ENCODE data around the gene RFX4. TPM values are rescaled to one million over a fixed set of nuclear protein-coding genes. Genes with fewer than 3 reads are reported as not detected.

RFX4 gene
- total RNA-seq, result not detected in 2 replicates

- DNase-seq (ENCODE audit: extremely low read depth, low read depth, low spot score), result no peak
Measured at GRCh38 chr12:106582641-106583230, at the start of gene RFX4. Gene RFX4, plus strand, starts transcription at chr12:106583004. Its CDS starts 317 bp downstream, at chr12:106583321.

GRCh38 chr12:106541201-106541600 lies 41.6 kb upstream of the RFX4 start:
- DNase-seq (ENCODE audit: extremely low read depth, low read depth, low spot score), result no peak

GRCh38 chr12:106551410-106551809 lies 31.4 kb upstream of the RFX4 start:
- DNase-seq (ENCODE audit: extremely low read depth, low read depth, low spot score), result no peak

GRCh38 chr12:106552228-106552627 lies 30.6 kb upstream of the RFX4 start:
- DNase-seq (ENCODE audit: extremely low read depth, low read depth, low spot score), result no peak

- DNase-seq (ENCODE audit: extremely low read depth, low read depth, low spot score), result no peak
Measured at GRCh38 chr12:106564678-106565329, 18.0 kb upstream of the RFX4 start.

- no peak for DNase-seq (ENCODE audit: extremely low read depth, low read depth, low spot score)
Measured at GRCh38 chr12:106566771-106567170, 16.0 kb upstream of the RFX4 start.

- DNase-seq (ENCODE audit: extremely low read depth, low read depth, low spot score), result no peak
Measured at GRCh38 chr12:106573239-106573638, 9.6 kb upstream of the RFX4 start.

- no peak for DNase-seq (ENCODE audit: extremely low read depth, low read depth, low spot score)
Measured at GRCh38 chr12:106576848-106577247, 6.0 kb upstream of the RFX4 start.

- DNase-seq (ENCODE audit: extremely low read depth, low read depth, low spot score), result no peak
Measured at GRCh38 chr12:106580671-106581508, 1.9 kb upstream of the RFX4 start.

- no peak for DNase-seq (ENCODE audit: extremely low read depth, low read depth, low spot score)
Measured at GRCh38 chr12:106581543-106582248, 1.1 kb upstream of the RFX4 start.

GRCh38 chr12:106582249-106582591 lies 584 bp upstream of the RFX4 start:
- no peak for DNase-seq (ENCODE audit: extremely low read depth, low read depth, low spot score)

- no peak for DNase-seq (ENCODE audit: extremely low read depth, low read depth, low spot score)
Measured at GRCh38 chr12:106583242-106584103, 669 bp downstream of the RFX4 start.

- no peak for DNase-seq (ENCODE audit: extremely low read depth, low read depth, low spot score)
Measured at GRCh38 chr12:106584104-106585064, 1.6 kb downstream of the RFX4 start.

GRCh38 chr12:106585105-106585520 lies 2.3 kb downstream of the RFX4 start:
- DNase-seq (ENCODE audit: extremely low read depth, low read depth, low spot score), result no peak

- no peak for DNase-seq (ENCODE audit: extremely low read depth, low read depth, low spot score)
Measured at GRCh38 chr12:106585521-106586277, 2.9 kb downstream of the RFX4 start.

- DNase-seq (ENCODE audit: extremely low read depth, low read depth, low spot score), result no peak
Measured at GRCh38 chr12:106586278-106586802, 3.5 kb downstream of the RFX4 start.

- no peak for DNase-seq (ENCODE audit: extremely low read depth, low read depth, low spot score)
Measured at GRCh38 chr12:106586803-106587684, 4.2 kb downstream of the RFX4 start.
